ENCODE data around the gene PCDHGB2.
"Not testable (repeated sequence)": the region's sequence is repeated elsewhere in the genome, so short reads cannot be mapped to it uniquely, and the experiment has no call there.

Gene PCDHGB2

GRCh38 chr5:141349917-141350619, 9.7 kb upstream of the PCDHGB2 start, which contains the start of gene PCDHGB1:
Gene PCDHGB1, plus strand, starts transcription at chr5:141350099. Its CDS starts 162 bp downstream, at chr5:141350261.
- peak; percentile 76 for DNase-seq (ENCODE audit: low read depth)

DNA sequence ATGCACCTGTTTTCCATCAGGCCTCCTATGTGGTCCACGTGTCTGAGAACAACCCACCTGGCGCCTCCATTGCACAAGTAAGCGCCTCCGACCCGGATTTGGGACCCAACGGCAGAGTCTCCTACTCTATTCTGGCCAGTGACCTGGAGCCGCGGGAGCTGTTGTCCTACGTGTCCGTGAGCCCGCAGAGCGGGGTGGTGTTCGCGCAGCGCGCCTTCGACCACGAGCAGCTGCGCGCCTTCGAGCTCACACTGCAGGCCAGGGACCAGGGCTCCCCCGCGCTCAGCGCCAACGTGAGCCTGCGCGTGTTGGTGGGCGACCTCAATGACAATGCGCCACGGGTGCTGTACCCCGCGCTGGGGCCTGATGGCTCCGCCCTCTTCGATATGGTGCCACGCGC, 8.2 kb upstream of the PCDHGB2 start:
- DNase-seq (ENCODE audit: low read depth) = no peak

GRCh38 chr5:141354900-141355469, 4.8 kb upstream of the PCDHGB2 start, which contains the start of gene PCDHGA4:
Gene PCDHGA4, plus strand, starts transcription at chr5:141355021. Its CDS starts 87 bp downstream, at chr5:141355108.
- DNase-seq (ENCODE audit: low read depth) = peak; percentile 39

- DNase-seq (ENCODE audit: low read depth) = no peak
Measured at GRCh38 chr5:141355641-141356040, 4.2 kb upstream of the PCDHGB2 start.

- no peak for DNase-seq (ENCODE audit: low read depth)
Measured at GRCh38 chr5:141356133-141356532, 3.7 kb upstream of the PCDHGB2 start.

- no peak for DNase-seq (ENCODE audit: low read depth)
Measured at GRCh38 chr5:141356950-141357349, 2.8 kb upstream of the PCDHGB2 start.

GRCh38 chr5:141360685-141361084, 891 bp downstream of the PCDHGB2 start:
- no peak for DNase-seq (ENCODE audit: low read depth)

- DNase-seq (ENCODE audit: low read depth) = no peak
Measured at GRCh38 chr5:141362719-141363118, 2.9 kb downstream of the PCDHGB2 start.

- peak; percentile 18 for DNase-seq (ENCODE audit: low read depth)
Measured at GRCh38 chr5:141363952-141364660, 4.3 kb downstream of the PCDHGB2 start, which contains the start of gene PCDHGA5. Gene PCDHGA5, plus strand, starts transcription at chr5:141364162. Its CDS starts 169 bp downstream, at chr5:141364331.

GRCh38 chr5:141366016-141366896, 6.5 kb downstream of the PCDHGB2 start:
- no peak for DNase-seq (ENCODE audit: low read depth)

GRCh38 chr5:141369994-141370848, 10.4 kb downstream of the PCDHGB2 start, which contains the start of gene PCDHGB3:
Gene PCDHGB3, plus strand, starts transcription at chr5:141370242. Its CDS starts 153 bp downstream, at chr5:141370395.
- peak; percentile 79 for DNase-seq (ENCODE audit: low read depth)

DNA sequence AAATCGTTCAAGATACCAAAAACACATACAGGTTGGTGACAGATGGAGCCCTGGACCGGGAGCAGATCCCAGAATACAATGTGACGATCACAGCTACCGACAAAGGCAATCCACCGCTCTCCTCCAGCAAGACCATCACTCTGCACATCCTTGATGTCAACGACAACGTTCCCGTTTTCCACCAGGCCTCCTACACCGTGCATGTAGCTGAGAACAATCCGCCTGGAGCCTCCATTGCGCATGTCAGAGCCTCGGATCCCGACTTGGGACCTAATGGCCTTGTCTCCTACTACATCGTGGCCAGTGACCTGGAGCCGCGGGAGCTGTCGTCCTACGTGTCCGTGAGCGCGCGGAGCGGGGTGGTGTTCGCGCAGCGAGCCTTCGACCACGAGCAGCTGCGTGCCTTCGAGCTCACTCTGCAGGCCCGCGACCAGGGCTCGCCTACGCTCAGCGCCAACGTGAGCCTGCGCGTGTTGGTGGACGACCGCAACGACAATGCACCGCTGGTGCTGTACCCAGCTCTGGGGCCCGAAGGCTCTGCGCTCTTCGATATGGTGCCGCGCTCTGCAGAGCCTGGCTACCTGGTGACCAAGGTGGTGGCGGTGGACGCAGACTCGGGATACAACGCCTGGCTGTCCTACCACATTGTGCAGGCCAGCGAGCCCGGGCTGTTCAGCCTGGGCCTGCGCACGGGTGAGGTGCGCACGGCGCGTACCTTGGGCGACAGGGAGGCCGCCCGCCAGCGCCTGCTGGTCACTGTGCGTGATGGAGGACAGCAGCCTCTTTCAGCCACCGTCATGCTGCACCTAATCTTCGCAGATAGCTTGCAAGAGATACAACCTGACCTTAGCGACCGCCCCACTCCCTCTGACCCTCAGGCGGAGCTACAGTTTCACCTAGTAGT, 12.0 kb downstream of the PCDHGB2 start:
- DNase-seq (ENCODE audit: low read depth) = no peak

DNA sequence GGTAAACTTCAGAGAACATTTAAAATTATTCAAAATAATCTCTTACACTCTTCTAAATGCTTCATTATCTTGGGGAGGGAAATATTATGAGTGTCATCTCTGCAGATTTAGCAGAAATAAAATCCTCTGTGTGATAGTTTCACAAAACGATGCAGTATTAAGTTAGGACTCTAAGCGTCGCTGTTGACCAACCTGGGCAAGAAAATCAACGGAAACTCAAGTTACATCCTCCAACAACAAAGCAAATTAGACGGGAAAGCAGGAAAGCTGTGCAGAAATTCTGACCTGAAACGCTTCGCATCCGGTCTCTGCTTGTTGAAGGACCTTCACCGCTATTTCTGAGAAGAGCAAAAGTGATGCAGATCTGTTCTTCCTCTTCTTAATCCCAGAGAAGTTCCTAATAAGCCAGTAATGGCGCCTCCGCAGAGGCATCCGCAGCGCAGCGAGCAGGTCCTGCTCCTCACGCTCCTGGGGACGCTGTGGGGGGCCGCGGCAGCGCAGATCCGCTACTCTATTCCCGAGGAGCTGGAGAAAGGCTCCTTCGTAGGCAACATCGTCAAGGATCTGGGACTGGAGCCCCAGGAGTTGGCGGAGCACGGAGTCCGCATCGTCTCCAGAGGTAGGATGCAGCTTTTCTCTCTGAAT, 14.0 kb downstream of the PCDHGB2 start, which contains the start of gene PCDHGA6:
PCDHGA6 (plus strand) TSS at position 219 of the 645 bp plus-strand sequence; CDS start at position 412, 193 bp downstream.
- DNase-seq (ENCODE audit: low read depth) = peak; percentile 57

- no peak for DNase-seq (ENCODE audit: low read depth)
Measured at GRCh38 chr5:141374627-141375026, 14.8 kb downstream of the PCDHGB2 start.

DNA sequence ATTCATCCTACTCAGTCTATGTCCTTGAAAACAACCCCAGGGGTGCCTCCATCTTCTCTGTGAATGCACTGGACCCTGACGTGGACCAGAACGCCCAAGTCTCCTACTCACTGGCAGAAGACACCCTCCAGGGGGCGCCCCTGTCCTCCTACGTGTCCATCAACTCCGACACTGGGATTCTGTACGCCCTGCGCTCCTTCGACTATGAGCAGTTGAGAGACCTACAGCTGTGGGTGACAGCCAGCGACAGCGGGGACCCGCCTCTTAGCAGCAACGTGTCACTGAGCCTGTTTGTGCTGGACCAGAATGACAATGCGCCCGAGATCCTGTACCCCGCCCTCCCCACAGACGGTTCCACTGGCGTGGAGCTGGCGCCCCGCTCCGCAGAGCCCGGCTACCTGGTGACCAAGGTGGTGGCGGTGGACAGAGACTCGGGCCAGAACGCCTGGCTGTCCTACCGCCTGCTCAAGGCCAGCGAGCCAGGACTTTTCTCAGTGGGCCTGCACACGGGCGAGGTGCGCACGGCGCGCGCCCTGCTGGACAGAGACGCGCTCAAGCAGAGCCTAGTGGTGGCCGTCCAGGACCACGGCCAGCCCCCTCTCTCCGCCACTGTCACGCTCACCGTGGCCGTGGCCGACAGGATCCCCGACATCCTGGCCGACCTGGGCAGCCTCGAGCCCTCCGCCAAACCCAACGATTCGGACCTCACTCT, 15.8 kb downstream of the PCDHGB2 start:
- DNase-seq (ENCODE audit: low read depth) = not testable (repeated sequence)

DNA sequence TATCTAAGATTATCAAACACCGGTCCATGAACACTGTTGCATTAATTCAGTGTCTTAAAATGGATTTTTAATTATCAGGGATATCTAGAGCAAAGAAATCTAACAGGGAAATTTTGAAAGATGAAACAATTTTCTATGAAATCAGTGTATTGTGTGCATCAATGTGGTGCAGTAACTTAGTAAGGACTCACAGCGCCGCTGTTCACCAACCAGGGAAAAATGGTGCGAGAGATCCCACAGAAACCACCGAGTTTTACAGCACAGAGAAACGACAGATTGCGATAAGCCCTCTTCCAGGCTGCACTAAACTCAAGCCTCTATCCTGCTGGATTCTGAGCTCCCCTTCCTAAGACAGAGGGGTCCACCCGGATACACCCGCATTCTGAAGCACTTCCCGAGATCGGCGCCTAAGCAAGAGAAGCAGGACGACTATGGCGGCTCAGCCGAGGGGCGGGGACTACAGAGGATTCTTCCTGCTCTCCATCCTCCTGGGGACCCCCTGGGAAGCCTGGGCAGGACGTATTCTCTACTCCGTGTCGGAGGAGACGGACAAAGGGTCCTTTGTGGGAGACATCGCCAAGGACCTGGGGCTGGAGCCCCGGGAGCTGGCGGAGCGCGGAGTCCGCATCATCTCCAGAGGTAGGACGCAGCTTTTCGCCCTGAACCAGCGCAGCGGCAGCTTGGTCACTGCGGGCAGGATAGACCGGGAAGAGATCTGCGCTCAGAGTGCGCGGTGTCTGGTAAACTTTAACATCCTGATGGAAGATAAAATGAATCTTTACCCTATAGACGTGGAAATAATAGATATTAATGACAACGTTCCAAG, 22.9 kb downstream of the PCDHGB2 start, which contains the start of gene PCDHGA7:
PCDHGA7 (plus strand) TSS at position 274 of the 826 bp plus-strand sequence; CDS start at position 432, 158 bp downstream.
- peak; percentile 73 for DNase-seq (ENCODE audit: low read depth)

- no peak for DNase-seq (ENCODE audit: low read depth)
Measured at GRCh38 chr5:141383345-141383744, 23.6 kb downstream of the PCDHGB2 start.
